GM19238 (cell line): Measurements from ENCODE around the gene ATG2B.
"Not testable (repeated sequence)": the region's sequence is repeated elsewhere in the genome, so short reads cannot be mapped to it uniquely, and the experiment has no call there.

Experiments
- DNase-seq: peaks from one replicate; pipeline ENCODE4 v3.0.0; 2011; ENCODE audit warnings: low spot score; ENCODE audit not compliant: insufficient read length

Gene ATG2B

GRCh38 chr14:96373538-96373937 lies 10.4 kb upstream of the ATG2B start:
- DNase-seq = no peak

GRCh38 chr14:96370528-96370927 lies 7.4 kb upstream of the ATG2B start:
- no peak for DNase-seq

GRCh38 chr14:96368534-96368933 lies 5.4 kb upstream of the ATG2B start:
- no peak for DNase-seq

GRCh38 chr14:96364962-96365361 lies 1.8 kb upstream of the ATG2B start:
- DNase-seq = no peak

- no peak for DNase-seq
Observed at GRCh38 chr14:96363751-96364336, 703 bp upstream of the ATG2B start.

- DNase-seq = peak; percentile 22
Observed at GRCh38 chr14:96362071-96362964, 823 bp downstream of the ATG2B start.

- DNase-seq = no peak
Observed at GRCh38 chr14:96359959-96360358, 3.2 kb downstream of the ATG2B start.

- DNase-seq = no peak
Observed at GRCh38 chr14:96357216-96357615, 5.9 kb downstream of the ATG2B start.

GRCh38 chr14:96354246-96354645 lies 8.9 kb downstream of the ATG2B start:
- no peak for DNase-seq

GRCh38 chr14:96352708-96353107 lies 10.4 kb downstream of the ATG2B start:
- DNase-seq = no peak

GRCh38 chr14:96351986-96352385 lies 11.2 kb downstream of the ATG2B start:
- no peak for DNase-seq

GRCh38 chr14:96349286-96350075 lies 13.7 kb downstream of the ATG2B start:
- DNase-seq = no peak

GRCh38 chr14:96347957-96348356 lies 15.2 kb downstream of the ATG2B start:
- not testable (repeated sequence) for DNase-seq

GRCh38 chr14:96345669-96346068 lies 17.5 kb downstream of the ATG2B start:
- DNase-seq = no peak

- DNase-seq = no peak
Observed at GRCh38 chr14:96341323-96341722, 21.8 kb downstream of the ATG2B start.

GRCh38 chr14:96338551-96338950 lies 24.6 kb downstream of the ATG2B start:
- no peak for DNase-seq

GRCh38 chr14:96324219-96324618 lies 38.9 kb downstream of the ATG2B start:
- no peak for DNase-seq

GRCh38 chr14:96320605-96321004 lies 42.5 kb downstream of the ATG2B start:
- no peak for DNase-seq

- no peak for DNase-seq
Observed at GRCh38 chr14:96318836-96319235, 44.3 kb downstream of the ATG2B start.

- no peak for DNase-seq
Observed at GRCh38 chr14:96316087-96316486, 47.1 kb downstream of the ATG2B start.

- no peak for DNase-seq
Observed at GRCh38 chr14:96310906-96311305, 52.2 kb downstream of the ATG2B start.

- DNase-seq = no peak
Observed at GRCh38 chr14:96309896-96310330, 53.2 kb downstream of the ATG2B start.
